OCI-LY1 (cell line): ENCODE data around the gene TUBB1.

Experiments
- H2AFZ ChIP-seq: fragments of 200-600 bp; sonication (generic), shearing (Covaris generic); 2 replicates; pipeline ENCODE4 v1.6.0; 2014; ENCODE audit warnings: antibody characterized with exemption, mild to moderate bottlenecking, low read length
- H3F3A ChIP-seq: fragments of 200-600 bp; sonication (generic), shearing (Covaris generic); 2 replicates; pipeline ENCODE4 v1.6.0; 2014; ENCODE audit warnings: mild to moderate bottlenecking, antibody characterized with exemption, low read length, moderate library complexity; ENCODE audit not compliant: insufficient read depth
- H3K27ac ChIP-seq: fragments of 200-600 bp; sonication (generic); 2 replicates; pipeline ENCODE4 v1.5.1; 2014; ENCODE audit warnings: low read length, mixed run types, mild to moderate bottlenecking, low read depth; ENCODE audit not compliant: poor library complexity, severe bottlenecking
- H3K27me3 ChIP-seq: fragments of 200-600 bp; sonication (generic); 2 replicates; pipeline ENCODE4 v1.6.0; 2014; ENCODE audit warnings: antibody characterized with exemption, mild to moderate bottlenecking, low read length, moderate library complexity; ENCODE audit not compliant: insufficient read depth
- H3K36me3 ChIP-seq: fragments of 200-600 bp; sonication (generic); 2 replicates; pipeline ENCODE4 v1.6.1; 2014; ENCODE audit warnings: mild to moderate bottlenecking, antibody characterized with exemption, low read length, moderate library complexity, mixed read lengths; ENCODE audit not compliant: insufficient read depth
- H3K4me1 ChIP-seq: fragments of 200-600 bp; sonication (generic); 2 replicates; pipeline ENCODE4 v1.5.1; 2014; ENCODE audit warnings: mild to moderate bottlenecking, low read length, moderate library complexity; ENCODE audit not compliant: insufficient read depth, severe bottlenecking
- H3K4me2 ChIP-seq: fragments of 200-600 bp; sonication (generic), shearing (Covaris generic); 2 replicates; pipeline ENCODE4 v1.6.1; 2014; ENCODE audit warnings: low read length
- H3K4me3 ChIP-seq: fragments of 200-600 bp; sonication (generic); 2 replicates; pipeline ENCODE4 v1.5.1; 2014; ENCODE audit warnings: low read length, low read depth, mild to moderate bottlenecking, mixed read lengths; ENCODE audit not compliant: poor library complexity, severe bottlenecking
- H3K79me2 ChIP-seq: fragments of 200-600 bp; shearing (Covaris generic); 2 replicates; pipeline ENCODE4 v1.6.1; 2016; ENCODE audit warnings: mixed run types, low read length, mixed read lengths; ENCODE audit not compliant: insufficient read depth
- H3K9ac ChIP-seq: fragments of 200-600 bp; sonication (generic), shearing (Covaris generic); 2 replicates; pipeline ENCODE4 v1.6.1; 2014; ENCODE audit warnings: mild to moderate bottlenecking, low read length, mixed read lengths
- H3K9me2 ChIP-seq: fragments of 200-600 bp; sonication (generic), shearing (Covaris generic); 2 replicates; pipeline ENCODE4 v1.6.1; 2014; ENCODE audit warnings: low read depth, mild to moderate bottlenecking, low read length, mixed read lengths
- H3K9me3 ChIP-seq: fragments of 200-600 bp; shearing (Covaris generic); 2 replicates; pipeline ENCODE4 v1.6.1; 2014; ENCODE audit warnings: low read length, mixed read lengths
- H4K20me1 ChIP-seq: fragments of 200-600 bp; sonication (generic), shearing (Covaris generic); 2 replicates; pipeline ENCODE4 v1.6.0; 2016; ENCODE audit warnings: mild to moderate bottlenecking, low read length; ENCODE audit not compliant: insufficient read depth
- CTCF ChIP-seq: fragments of 200-600 bp; sonication (generic), shearing (Covaris generic); IDR thresholded peaks from 2 replicates; pipeline ENCODE4 v1.5.1; 2017; ENCODE audit warnings: mild to moderate bottlenecking, antibody characterized with exemption, low read length, moderate library complexity, mixed read lengths
- EZH2 ChIP-seq: fragments of 200-600 bp; sonication (generic), shearing (Covaris generic); IDR thresholded peaks from 2 replicates; pipeline ENCODE4 v1.8.0; 2017; ENCODE audit warnings: borderline replicate concordance, mixed run types, mild to moderate bottlenecking, antibody characterized with exemption, low read length, moderate library complexity, mixed read lengths

The TUBB1 gene

GRCh38 chr20:58995461-58996225 lies 23.6 kb upstream of the TUBB1 start:
- peaks cover 4% of the 10 kb centered on the region for H3K4me1 ChIP-seq
- H3K4me3 ChIP-seq: no peak overlapping the region
- TF ChIP-seq EZH2 (no peak), CTCF (no peak)
- no peak overlapping the region for H3K9ac ChIP-seq
- H3K9me3 ChIP-seq: no peaks in the 10 kb centered on the region
- H3K9me2 ChIP-seq: no peaks in the 10 kb centered on the region
- H4K20me1 ChIP-seq: no peaks in the 10 kb centered on the region
- peaks cover 93% of the 10 kb centered on the region for H3K36me3 ChIP-seq
- H3K27ac ChIP-seq: no peak overlapping the region
- no peak overlapping the region for H2AFZ ChIP-seq
- no peaks in the 10 kb centered on the region for H3K79me2 ChIP-seq
- no peak overlapping the region for H3K4me2 ChIP-seq
- no peaks in the 10 kb centered on the region for H3K27me3 ChIP-seq
- H3F3A ChIP-seq: no peaks in the 10 kb centered on the region

GRCh38 chr20:58996226-58996611 lies 23.0 kb upstream of the TUBB1 start:
- Histone ChIP-seq H3F3A (no peaks in the 10 kb centered on the region), H3K4me3 (no peak overlapping the region), H4K20me1 (no peaks in the 10 kb centered on the region), H3K9ac (no peak overlapping the region), H3K27ac (no peak overlapping the region), H3K4me2 (no peak overlapping the region), H3K4me1 (peaks cover 4% of the 10 kb centered on the region), H2AFZ (no peak overlapping the region), H3K9me3 (no peaks in the 10 kb centered on the region), H3K36me3 (peaks cover 92% of the 10 kb centered on the region), H3K9me2 (no peaks in the 10 kb centered on the region), H3K27me3 (no peaks in the 10 kb centered on the region), H3K79me2 (no peaks in the 10 kb centered on the region)
- no peak for TF ChIP-seq CTCF

- H3K27ac ChIP-seq: no peak overlapping the region
Measured at GRCh38 chr20:58997141-58997770, 22.0 kb upstream of the TUBB1 start.

More at GRCh38 chr20:58997141-58997770, 22.0 kb upstream of the TUBB1 start:
- Histone ChIP-seq H3K4me1 (peaks cover 4% of the 10 kb centered on the region), H2AFZ (no peak overlapping the region), H3K4me3 (no peak overlapping the region), H3K9me3 (no peaks in the 10 kb centered on the region), H3K79me2 (no peaks in the 10 kb centered on the region), H3F3A (no peaks in the 10 kb centered on the region), H4K20me1 (no peaks in the 10 kb centered on the region), H3K9ac (no peak overlapping the region), H3K27me3 (no peaks in the 10 kb centered on the region), H3K36me3 (peaks cover 92% of the 10 kb centered on the region), H3K4me2 (no peak overlapping the region), H3K9me2 (no peaks in the 10 kb centered on the region)
- no peak for TF ChIP-seq CTCF
- no peak for TF ChIP-seq EZH2
